HCT116 (cell line): ENCODE results near the gene EGFR. TPM values are rescaled to one million over a fixed set of nuclear protein-coding genes. Genes with fewer than 3 reads are reported as not detected.

ENCODE experiments used
- ATAC-seq: fragments of 200-7000 bp; cut with Tn5 transposase; 2 replicates; pipeline ENCODE4 v1.9.1; 2020; ENCODE audit warnings: mild to moderate bottlenecking, moderate library complexity
- BruUV-seq: library from RNA; stranded (reverse); fragments of 400-500 nt; replicated peaks from 2 replicates; lab custom pipeline; 2021; lab: Mats Ljungman, UMichigan
- CTCF ChIA-PET: fragments of 300-600 bp; sonication (Branson Sonifier 250); formaldehyde crosslinking; loops from one replicate; lab custom pipeline; 2021; ENCODE audit warnings: antibody characterized with exemption; lab: Charles Lee
- POLR2A ChIA-PET: fragments of 300-600, 350-600 bp; sonication (Branson Sonifier 250); formaldehyde crosslinking; loops from one replicate; lab custom pipeline; 2021; ENCODE audit warnings: antibody characterized with exemption; lab: Charles Lee
- RAD21 ChIA-PET, 2 experiments: fragments of 300-600 bp; sonication (Branson Sonifier 250); formaldehyde crosslinking; loops; one replicate each; lab custom pipeline; 2023; ENCODE audit warnings: low total read pairs in 2 of 2; ENCODE audit not compliant: uncharacterized antibody in 2 of 2, unreplicated experiment in 2 of 2, low non-redundant PET in 1 of 2; lab: Charles Lee
- DNase-seq: peaks from one replicate; pipeline ENCODE4 v3.0.0-alpha.2; 2010; ENCODE audit warnings: low read depth, low spot score
- H2AFZ ChIP-seq: fragments of 200-600 bp; shearing (Covaris generic), sonication (generic); 2 replicates; pipeline ENCODE4 v1.6.1; 2017; ENCODE audit warnings: low read depth, mixed run types, mixed read lengths, antibody characterized with exemption, low read length; ENCODE audit not compliant: poor library complexity, severe bottlenecking
- H3K27ac ChIP-seq: 2 replicates; pipeline ENCODE4 v1.5.1; 2012; ENCODE audit warnings: low read depth, low read length
- H3K27me3 ChIP-seq: fragments of 200-600 bp; sonication (generic); 2 replicates; pipeline ENCODE4 v1.6.1; 2016; ENCODE audit warnings: mixed run types, low read length, mixed read lengths; ENCODE audit not compliant: insufficient read depth
- H3K36me3 ChIP-seq, 2 experiments: fragments of 200-500 bp in 1 of 2; fragments of 200-600 bp in 1 of 2; sonication (Bioruptor generic) in 1 of 2; sonication (generic) in 1 of 2; 2 replicates each; pipeline versions ENCODE4 v1.5.1 to v1.6.1; 2014 to 2016; ENCODE audit warnings: low read length in 2 of 2, inconsistent platforms in 1 of 2, mixed read lengths in 1 of 2, mixed run types in 1 of 2; ENCODE audit not compliant: insufficient read depth in 2 of 2, control insufficient read depth in 1 of 2
- H3K4me1 ChIP-seq, 2 experiments: fragments of 200-600 bp in 1 of 2; sonication (generic) in 1 of 2; 2 replicates each; pipeline versions ENCODE4 v1.5.1 to v1.6.1; 2012 to 2017; ENCODE audit warnings: low read length in 2 of 2, inconsistent platforms in 1 of 2, mild to moderate bottlenecking in 1 of 2, mixed read lengths in 1 of 2, mixed run types in 1 of 2, moderate library complexity in 1 of 2; ENCODE audit not compliant: insufficient read depth in 2 of 2, control insufficient read depth in 1 of 2
- H3K4me2 ChIP-seq: fragments of 200-600 bp; sonication (generic); 2 replicates; pipeline ENCODE4 v1.6.1; 2017; ENCODE audit warnings: mixed run types, low read length, mixed read lengths
- H3K4me3 ChIP-seq, 2 experiments: fragments of 200-600 bp in 1 of 2; sonication (generic) in 1 of 2; replicated peaks in 1 of 2; 2 replicates each; pipeline ENCODE4 v1.5.1; 2011 to 2016; ENCODE audit warnings: low read length in 2 of 2, control low read depth in 1 of 2, low read depth in 1 of 2, mild to moderate bottlenecking in 1 of 2, mixed read lengths in 1 of 2, mixed run types in 1 of 2
- H3K79me2 ChIP-seq: fragments of 200-600 bp; sonication (generic); 2 replicates; pipeline ENCODE4 v1.6.1; 2017; ENCODE audit warnings: mild to moderate bottlenecking, mixed run types, low read length, moderate library complexity, mixed read lengths; ENCODE audit not compliant: insufficient read depth
- H3K9ac ChIP-seq: fragments of 200-600 bp; sonication (generic); 2 replicates; pipeline ENCODE4 v1.6.1; 2016; ENCODE audit warnings: low read length, mixed read lengths
- H3K9me2 ChIP-seq: fragments of 200-600 bp; sonication (generic), shearing (Covaris generic); 2 replicates; pipeline ENCODE4 v1.6.1; 2017; ENCODE audit warnings: mixed run types, mild to moderate bottlenecking, moderate library complexity; ENCODE audit not compliant: insufficient read depth
- H3K9me3 ChIP-seq, 2 experiments: fragments of 200-500 bp in 1 of 2; fragments of 200-600 bp in 1 of 2; sonication (Bioruptor generic) in 1 of 2; sonication (generic) in 1 of 2; 2 replicates each; pipeline ENCODE4 v1.6.1; 2014 to 2017; ENCODE audit warnings: low read length in 2 of 2, mixed read lengths in 2 of 2, inconsistent platforms in 1 of 2, low read depth in 1 of 2, mild to moderate bottlenecking in 1 of 2, mixed run types in 1 of 2, moderate library complexity in 1 of 2; ENCODE audit not compliant: control insufficient read depth in 1 of 2, insufficient read depth in 1 of 2
- H4K20me1 ChIP-seq: fragments of 200-600 bp; sonication (generic), shearing (Covaris generic); 2 replicates; pipeline ENCODE4 v1.6.1; 2017; ENCODE audit warnings: mixed run types, mild to moderate bottlenecking, moderate library complexity; ENCODE audit not compliant: insufficient read depth
- CEBPB ChIP-seq: IDR thresholded peaks from 2 replicates; pipeline ENCODE4 v1.6.1; 2012; ENCODE audit warnings: low read depth
- CTCF ChIP-seq, 3 experiments: fragments of 200-600 bp in 1 of 3; sonication (generic) in 1 of 3; IDR thresholded peaks in 2 of 3; conservative IDR thresholded peaks in 1 of 3; 2 replicates each; pipeline ENCODE4 v1.5.1; 2012 to 2017; ENCODE audit warnings: low read depth in 2 of 3, low read length in 2 of 3, antibody characterized with exemption in 1 of 3, borderline replicate concordance in 1 of 3, control low read depth in 1 of 3, mild to moderate bottlenecking in 1 of 3, mixed read lengths in 1 of 3, mixed run types in 1 of 3, moderate library complexity in 1 of 3; ENCODE audit not compliant: insufficient read depth in 1 of 3
- ELF1 ChIP-seq: IDR thresholded peaks from 2 replicates; pipeline ENCODE4 v1.6.1; 2012; ENCODE audit warnings: low read depth, borderline replicate concordance
- EZH2 ChIP-seq: fragments of 200-600 bp; sonication (generic); IDR thresholded peaks from 2 replicates; pipeline ENCODE4 v1.6.1; 2017; ENCODE audit warnings: antibody characterized with exemption, mixed run types
- EZH2phosphoT487 ChIP-seq: fragments of 200-600 bp; IDR thresholded peaks from 2 replicates; pipeline ENCODE4 v1.6.1; 2018; ENCODE audit warnings: antibody characterized with exemption, borderline replicate concordance
- JUND ChIP-seq: IDR thresholded peaks from 2 replicates; pipeline ENCODE4 v1.6.1; 2012
- MAX ChIP-seq: IDR thresholded peaks from 2 replicates; pipeline ENCODE4 v1.6.1; 2012
- SP1 ChIP-seq: IDR thresholded peaks from 2 replicates; pipeline ENCODE4 v1.6.1; 2012; ENCODE audit warnings: low read depth
- TCF7L2 ChIP-seq: IDR thresholded peaks from 2 replicates; pipeline ENCODE4 v1.7.0; 2011; ENCODE audit warnings: borderline replicate concordance, inconsistent platforms; ENCODE audit not compliant: insufficient read depth, insufficient read length; ENCODE audit errors: extremely low read depth
- YY1 ChIP-seq: IDR thresholded peaks from 2 replicates; pipeline ENCODE4 v1.6.1; 2011; ENCODE audit warnings: low read length, low read depth, moderate library complexity, mild to moderate bottlenecking; ENCODE audit not compliant: insufficient replicate concordance; ENCODE audit errors: extremely low read depth
- ZBTB33 ChIP-seq: IDR thresholded peaks from 2 replicates; pipeline ENCODE4 v1.6.1; 2011; ENCODE audit warnings: mild to moderate bottlenecking, low read length, moderate library complexity; ENCODE audit not compliant: insufficient replicate concordance; ENCODE audit errors: extremely low read depth
- ZNF274 ChIP-seq: fragments of 200-500 bp; sonication (Bioruptor generic); IDR thresholded peaks from 2 replicates; pipeline ENCODE4 v1.6.1; 2014; ENCODE audit warnings: mild to moderate bottlenecking, low read depth, low read length, inconsistent platforms
- intact Hi-C: fragments of 100-400 bp; cut with micrococcal nuclease; formaldehyde crosslinking; loops from 2 replicates; pipeline ENCODE4 v1.10.0; 2022
- total RNA-seq: library from RNA; stranded (reverse); gene quantifications from one replicate; pipeline ENCODE4 v1.2.1, GENCODE V29; 2021; ENCODE audit not compliant: unreplicated experiment

EGFR gene
- total RNA-seq, 1 experiment from 2014 or later, result 71.5 TPM

- Histone ChIP-seq H3K9me2 (no peaks in the 10 kb centered on the region), H3K27me3 (no peaks in the 10 kb centered on the region), H4K20me1 (no peaks in the 10 kb centered on the region), H3K9me3 (no peaks in the 10 kb centered on the region), H3K4me2 (no peak overlapping the region), H3K27ac (no peak overlapping the region), H3K4me3 (no peak overlapping the region), H3K9ac (no peak overlapping the region), H3K4me1 (peaks cover 2 to 33% of the 10 kb centered on the region in 2 experiments; a peak in 3 of 4 replicates), H3K79me2 (peaks cover 96% of the 10 kb centered on the region), H2AFZ (no peak overlapping the region), H3K36me3 (no peaks in the 10 kb centered on the region; a peak in 1 of 4 replicates)
- intact Hi-C loops, result no loop called here
- no peak for ATAC-seq
- RAD21 ChIA-PET, result interaction anchor here in 1 of 2 experiments (0.5 kb wide), 1 partner anchor 28 kb away, joined by 3 read pairs; no protein-coding TSS in a partner anchor
- BruUV-seq, result no TSS peak
- no peak for DNase-seq
- CTCF ChIA-PET, result no interaction called here
- TF ChIP-seq MAX (no peak), CEBPB (peak; percentile 28; the same call in 1 of the 2 replicates), SP1 (no peak)
- POLR2A ChIA-PET, result no interaction called here
Observed at GRCh38 chr7:55048221-55048859, 29.5 kb downstream of the EGFR start.

- no peak overlapping the region for H3K4me3 ChIP-seq
- no peaks in the 10 kb centered on the region for H3K9me3 ChIP-seq
- TF ChIP-seq CTCF (IDR thresholded peaks at IDR 0.05 in 2 of 3, conservative IDR thresholded peaks at IDR 0.05 in 1 of 3; ENCODE audit: borderline replicate concordance in 1 of 3, insufficient read depth in 1 of 3, low read depth in 2 of 3, low read length in 2 of 3) (no peak), TCF7L2 (no peak), SP1 (no peak), ELF1 (no peak), ZBTB33 (no peak), EZH2 (no peak), EZH2phosphoT487 (no peak), JUND (no peak), ZNF274 (no peak), YY1 (no peak)
- intact Hi-C loops, result no loop called here
- ChIA-PET CTCF (no interaction called here), RAD21 (no interaction called here), POLR2A (no interaction called here)
- no peak overlapping the region for H2AFZ ChIP-seq
- no peaks in the 10 kb centered on the region for H4K20me1 ChIP-seq
- H3K4me1 ChIP-seq, result peaks cover 2 to 52% of the 10 kb centered on the region in 2 experiments
- ATAC-seq, result no peak
- no peak for DNase-seq
- no peak overlapping the region for H3K4me2 ChIP-seq
- no peaks in the 10 kb centered on the region for H3K27me3 ChIP-seq
- no peaks in the 10 kb centered on the region for H3K9me2 ChIP-seq
- H3K27ac ChIP-seq, result no peak overlapping the region
- no peaks in the 10 kb centered on the region; a peak in 1 of 4 replicates for H3K36me3 ChIP-seq
- H3K9ac ChIP-seq, result no peak overlapping the region
- no TSS peak for BruUV-seq
- H3K79me2 ChIP-seq, result peaks cover 95% of the 10 kb centered on the region
Observed at GRCh38 chr7:55050281-55050680, 31.5 kb downstream of the EGFR start.
